ENCODE results near the gene SERP2. TPM values are rescaled to one million over a fixed set of nuclear protein-coding genes. Genes with fewer than 3 reads are reported as not detected.

The SERP2 gene
- total RNA-seq, 1 donor from 2014 or later = 2.4 TPM

- TF ChIP-seq EZH2 (IDR thresholded peaks at IDR 0.05; ENCODE audit: insufficient read depth, low read length) = no peak
- TF ChIP-seq, protein P1, sequence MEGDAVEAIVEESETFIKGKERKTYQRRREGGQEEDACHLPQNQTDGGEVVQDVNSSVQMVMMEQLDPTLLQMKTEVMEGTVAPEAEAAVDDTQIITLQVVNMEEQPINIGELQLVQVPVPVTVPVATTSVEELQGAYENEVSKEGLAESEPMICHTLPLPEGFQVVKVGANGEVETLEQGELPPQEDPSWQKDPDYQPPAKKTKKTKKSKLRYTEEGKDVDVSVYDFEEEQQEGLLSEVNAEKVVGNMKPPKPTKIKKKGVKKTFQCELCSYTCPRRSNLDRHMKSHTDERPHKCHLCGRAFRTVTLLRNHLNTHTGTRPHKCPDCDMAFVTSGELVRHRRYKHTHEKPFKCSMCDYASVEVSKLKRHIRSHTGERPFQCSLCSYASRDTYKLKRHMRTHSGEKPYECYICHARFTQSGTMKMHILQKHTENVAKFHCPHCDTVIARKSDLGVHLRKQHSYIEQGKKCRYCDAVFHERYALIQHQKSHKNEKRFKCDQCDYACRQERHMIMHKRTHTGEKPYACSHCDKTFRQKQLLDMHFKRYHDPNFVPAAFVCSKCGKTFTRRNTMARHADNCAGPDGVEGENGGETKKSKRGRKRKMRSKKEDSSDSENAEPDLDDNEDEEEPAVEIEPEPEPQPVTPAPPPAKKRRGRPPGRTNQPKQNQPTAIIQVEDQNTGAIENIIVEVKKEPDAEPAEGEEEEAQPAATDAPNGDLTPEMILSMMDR (IDR thresholded peaks at IDR 0.05; ENCODE audit: insufficient read depth, low read depth, low read length) = no peak
- no peaks in the 10 kb centered on the region for H3K27me3 ChIP-seq (ENCODE audit: insufficient read depth, low read length)
- no peak overlapping the region for H3K4me2 ChIP-seq (ENCODE audit: low read length)
- Mint-ChIP-seq H3K36me3 (ENCODE audit: low read depth, unreplicated experiment) (no peaks in the 10 kb centered on the region), H3K27me3 (ENCODE audit: low read depth, unreplicated experiment) (no peaks in the 10 kb centered on the region), H3K27ac (ENCODE audit: unreplicated experiment) (no peak overlapping the region), H3K9me3 (ENCODE audit: unreplicated experiment) (peaks cover 2% of the 10 kb centered on the region), H3K4me3 (ENCODE audit: unreplicated experiment) (no peak overlapping the region), H3K4me1 (ENCODE audit: low read depth, unreplicated experiment) (peaks cover 23% of the 10 kb centered on the region)
- no peak for DNase-seq (ENCODE audit: low read depth)
- no peak overlapping the region for H3K27ac ChIP-seq (ENCODE audit: low read depth, low read length)
- H3K9ac ChIP-seq (ENCODE audit: low read length) = no peak overlapping the region
- H2AFZ ChIP-seq (ENCODE audit: low read depth, low read length) = no peak overlapping the region
- H3K4me1 ChIP-seq (ENCODE audit: insufficient read depth, low read length) = peaks cover 12% of the 10 kb centered on the region
- no peaks in the 10 kb centered on the region for H4K20me1 ChIP-seq (ENCODE audit: insufficient read depth, low read length)
- no peaks in the 10 kb centered on the region for H3K36me3 ChIP-seq (ENCODE audit: insufficient read depth, low read length)
- H3K79me2 ChIP-seq (ENCODE audit: insufficient read depth, low read length) = no peaks in the 10 kb centered on the region
- FAIRE-seq = no peak
- H3K4me3 ChIP-seq (ENCODE audit: insufficient read depth, low read depth, low read length) = no peak overlapping the region
- H3K9me3 ChIP-seq (ENCODE audit: insufficient read depth, low read depth, low read length) = no peaks in the 10 kb centered on the region
These were observed 10.3 kb downstream of the SERP2 start for GRCh38 chr13:44383945-44384344.

- Histone ChIP-seq H3K27me3 (ENCODE audit: insufficient read depth, low read length) (no peaks in the 10 kb centered on the region), H3K36me3 (ENCODE audit: insufficient read depth, low read length) (no peaks in the 10 kb centered on the region), H2AFZ (ENCODE audit: low read depth, low read length) (no peak overlapping the region), H3K4me2 (ENCODE audit: low read length) (no peak overlapping the region), H3K9me3 (ENCODE audit: insufficient read depth, low read depth, low read length) (no peaks in the 10 kb centered on the region), H3K79me2 (ENCODE audit: insufficient read depth, low read length) (no peaks in the 10 kb centered on the region), H3K9ac (ENCODE audit: low read length) (no peak overlapping the region), H3K4me1 (ENCODE audit: insufficient read depth, low read length) (peaks cover 11% of the 10 kb centered on the region), H3K27ac (ENCODE audit: low read depth, low read length) (no peak overlapping the region), H4K20me1 (ENCODE audit: insufficient read depth, low read length) (no peaks in the 10 kb centered on the region), H3K4me3 (ENCODE audit: insufficient read depth, low read depth, low read length) (no peak overlapping the region)
- Mint-ChIP-seq H3K36me3 (ENCODE audit: low read depth, unreplicated experiment) (no peaks in the 10 kb centered on the region), H3K4me1 (ENCODE audit: low read depth, unreplicated experiment) (peaks cover 29% of the 10 kb centered on the region), H3K9me3 (ENCODE audit: unreplicated experiment) (peaks cover 2% of the 10 kb centered on the region), H3K27ac (ENCODE audit: unreplicated experiment) (no peak overlapping the region), H3K4me3 (ENCODE audit: unreplicated experiment) (no peak overlapping the region), H3K27me3 (ENCODE audit: low read depth, unreplicated experiment) (no peaks in the 10 kb centered on the region)
- no peak for FAIRE-seq
- no peak for DNase-seq (ENCODE audit: low read depth)
- no peak for TF ChIP-seq EZH2 (IDR thresholded peaks at IDR 0.05; ENCODE audit: insufficient read depth, low read length)
- TF ChIP-seq, protein P1 (IDR thresholded peaks at IDR 0.05; ENCODE audit: insufficient read depth, low read depth, low read length) = no peak
These were observed 11.2 kb downstream of the SERP2 start for GRCh38 chr13:44384778-44385177.

DNA sequence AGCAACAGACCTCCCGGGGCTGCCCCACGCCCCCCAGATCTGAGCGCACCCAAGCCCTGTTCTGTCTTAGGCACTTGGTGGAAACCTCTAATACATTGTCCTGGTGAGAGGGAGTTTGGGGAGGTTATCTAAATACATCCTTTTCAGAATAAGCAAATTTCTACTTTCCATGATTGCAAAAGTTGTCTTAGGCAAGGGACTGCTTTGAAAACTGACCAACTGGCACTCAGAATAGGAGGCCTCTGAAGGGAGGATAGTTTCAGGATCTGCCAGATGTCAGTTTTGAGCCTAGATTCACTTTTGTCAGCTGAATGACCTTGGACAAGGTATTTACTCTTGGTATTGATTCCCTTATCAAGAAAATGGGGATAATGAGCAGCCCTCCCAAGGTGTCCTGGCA, 11.8 kb downstream of the SERP2 start:
- no peak for FAIRE-seq
- Mint-ChIP-seq H3K27ac (ENCODE audit: unreplicated experiment) (no peak overlapping the region), H3K27me3 (ENCODE audit: low read depth, unreplicated experiment) (no peaks in the 10 kb centered on the region), H3K9me3 (ENCODE audit: unreplicated experiment) (peaks cover 2% of the 10 kb centered on the region), H3K36me3 (ENCODE audit: low read depth, unreplicated experiment) (no peaks in the 10 kb centered on the region), H3K4me1 (ENCODE audit: low read depth, unreplicated experiment) (peaks cover 28% of the 10 kb centered on the region), H3K4me3 (ENCODE audit: unreplicated experiment) (no peak overlapping the region)
- no peak for DNase-seq (ENCODE audit: low read depth)
- Histone ChIP-seq H3K27ac (ENCODE audit: low read depth, low read length) (no peak overlapping the region), H3K4me1 (ENCODE audit: insufficient read depth, low read length) (peaks cover 5% of the 10 kb centered on the region), H2AFZ (ENCODE audit: low read depth, low read length) (no peak overlapping the region), H3K4me3 (ENCODE audit: insufficient read depth, low read depth, low read length) (no peak overlapping the region), H4K20me1 (ENCODE audit: insufficient read depth, low read length) (no peaks in the 10 kb centered on the region), H3K27me3 (ENCODE audit: insufficient read depth, low read length) (no peaks in the 10 kb centered on the region), H3K9ac (ENCODE audit: low read length) (no peak overlapping the region), H3K79me2 (ENCODE audit: insufficient read depth, low read length) (no peaks in the 10 kb centered on the region), H3K9me3 (ENCODE audit: insufficient read depth, low read depth, low read length) (no peaks in the 10 kb centered on the region), H3K4me2 (ENCODE audit: low read length) (no peak overlapping the region), H3K36me3 (ENCODE audit: insufficient read depth, low read length) (no peaks in the 10 kb centered on the region)
- TF ChIP-seq, protein P1 (IDR thresholded peaks at IDR 0.05; ENCODE audit: insufficient read depth, low read depth, low read length) = no peak
- TF ChIP-seq EZH2 (IDR thresholded peaks at IDR 0.05; ENCODE audit: insufficient read depth, low read length) = no peak
